ENCODE results near the gene ZNF280B.
"Not testable (repeated sequence)": the region's sequence is repeated elsewhere in the genome, so short reads cannot be mapped to it uniquely, and the experiment has no call there.

GRCh38 chr22:22514431-22514830 is 5.9 kb upstream of the ZNF280B start:
- TF ChIP-seq, protein P1, sequence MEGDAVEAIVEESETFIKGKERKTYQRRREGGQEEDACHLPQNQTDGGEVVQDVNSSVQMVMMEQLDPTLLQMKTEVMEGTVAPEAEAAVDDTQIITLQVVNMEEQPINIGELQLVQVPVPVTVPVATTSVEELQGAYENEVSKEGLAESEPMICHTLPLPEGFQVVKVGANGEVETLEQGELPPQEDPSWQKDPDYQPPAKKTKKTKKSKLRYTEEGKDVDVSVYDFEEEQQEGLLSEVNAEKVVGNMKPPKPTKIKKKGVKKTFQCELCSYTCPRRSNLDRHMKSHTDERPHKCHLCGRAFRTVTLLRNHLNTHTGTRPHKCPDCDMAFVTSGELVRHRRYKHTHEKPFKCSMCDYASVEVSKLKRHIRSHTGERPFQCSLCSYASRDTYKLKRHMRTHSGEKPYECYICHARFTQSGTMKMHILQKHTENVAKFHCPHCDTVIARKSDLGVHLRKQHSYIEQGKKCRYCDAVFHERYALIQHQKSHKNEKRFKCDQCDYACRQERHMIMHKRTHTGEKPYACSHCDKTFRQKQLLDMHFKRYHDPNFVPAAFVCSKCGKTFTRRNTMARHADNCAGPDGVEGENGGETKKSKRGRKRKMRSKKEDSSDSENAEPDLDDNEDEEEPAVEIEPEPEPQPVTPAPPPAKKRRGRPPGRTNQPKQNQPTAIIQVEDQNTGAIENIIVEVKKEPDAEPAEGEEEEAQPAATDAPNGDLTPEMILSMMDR (conservative IDR thresholded peaks at IDR 0.05; ENCODE audit: low read depth in 2 of 2), result not testable (repeated sequence)
- TF ChIP-seq POLR2AphosphoS5 (IDR thresholded peaks at IDR 0.05; ENCODE audit: low read depth); EZH2 (IDR thresholded peaks at IDR 0.05; ENCODE audit: low read depth, unreplicated experiment); EZH2phosphoT487 (IDR thresholded peaks at IDR 0.05; ENCODE audit: unreplicated experiment): not testable (repeated sequence)
- TF ChIP-seq, protein P2, sequence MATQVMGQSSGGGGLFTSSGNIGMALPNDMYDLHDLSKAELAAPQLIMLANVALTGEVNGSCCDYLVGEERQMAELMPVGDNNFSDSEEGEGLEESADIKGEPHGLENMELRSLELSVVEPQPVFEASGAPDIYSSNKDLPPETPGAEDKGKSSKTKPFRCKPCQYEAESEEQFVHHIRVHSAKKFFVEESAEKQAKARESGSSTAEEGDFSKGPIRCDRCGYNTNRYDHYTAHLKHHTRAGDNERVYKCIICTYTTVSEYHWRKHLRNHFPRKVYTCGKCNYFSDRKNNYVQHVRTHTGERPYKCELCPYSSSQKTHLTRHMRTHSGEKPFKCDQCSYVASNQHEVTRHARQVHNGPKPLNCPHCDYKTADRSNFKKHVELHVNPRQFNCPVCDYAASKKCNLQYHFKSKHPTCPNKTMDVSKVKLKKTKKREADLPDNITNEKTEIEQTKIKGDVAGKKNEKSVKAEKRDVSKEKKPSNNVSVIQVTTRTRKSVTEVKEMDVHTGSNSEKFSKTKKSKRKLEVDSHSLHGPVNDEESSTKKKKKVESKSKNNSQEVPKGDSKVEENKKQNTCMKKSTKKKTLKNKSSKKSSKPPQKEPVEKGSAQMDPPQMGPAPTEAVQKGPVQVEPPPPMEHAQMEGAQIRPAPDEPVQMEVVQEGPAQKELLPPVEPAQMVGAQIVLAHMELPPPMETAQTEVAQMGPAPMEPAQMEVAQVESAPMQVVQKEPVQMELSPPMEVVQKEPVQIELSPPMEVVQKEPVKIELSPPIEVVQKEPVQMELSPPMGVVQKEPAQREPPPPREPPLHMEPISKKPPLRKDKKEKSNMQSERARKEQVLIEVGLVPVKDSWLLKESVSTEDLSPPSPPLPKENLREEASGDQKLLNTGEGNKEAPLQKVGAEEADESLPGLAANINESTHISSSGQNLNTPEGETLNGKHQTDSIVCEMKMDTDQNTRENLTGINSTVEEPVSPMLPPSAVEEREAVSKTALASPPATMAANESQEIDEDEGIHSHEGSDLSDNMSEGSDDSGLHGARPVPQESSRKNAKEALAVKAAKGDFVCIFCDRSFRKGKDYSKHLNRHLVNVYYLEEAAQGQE (IDR thresholded peaks at IDR 0.05; ENCODE audit: unreplicated experiment), result not testable (repeated sequence)

All from GM23338 (cell line).